OCI-LY7 (cell line): ENCODE measurements around the gene WRAP73. TPM values are rescaled to one million over a fixed set of nuclear protein-coding genes. Genes with fewer than 3 reads are reported as not detected.
A peak's percentile ranks its signal among the peaks of the same experiment; 100 is the strongest.

Source experiments
- BruUV-seq: library from RNA; stranded (reverse); fragments of 400-500 nt; replicated peaks from 2 replicates; lab custom pipeline; 2021; lab: Mats Ljungman, UMichigan
- CTCF ChIA-PET: fragments of 300-600 bp; sonication (Branson Sonifier 250); formaldehyde crosslinking; loops from one replicate; lab custom pipeline; 2022; ENCODE audit warnings: antibody characterized with exemption; ENCODE audit not compliant: unreplicated experiment; lab: Charles Lee
- POLR2A ChIA-PET: fragments of 300-600 bp; sonication (Branson Sonifier 250); formaldehyde crosslinking; loops from one replicate; lab custom pipeline; 2022; ENCODE audit warnings: antibody characterized with exemption; lab: Charles Lee
- DNase-seq: peaks from one replicate; pipeline ENCODE4 v3.0.0-alpha.2; 2015; ENCODE audit warnings: low spot score
- H2AFZ ChIP-seq: fragments of 200-600 bp; sonication (generic), shearing (Covaris generic); 2 replicates; pipeline ENCODE4 v1.6.1; 2014; ENCODE audit warnings: mild to moderate bottlenecking, antibody characterized with exemption, low read length, moderate library complexity
- H3K27ac ChIP-seq: fragments of 200-600 bp; sonication (generic); 2 replicates; pipeline ENCODE4 v1.5.1; 2014; ENCODE audit warnings: mixed run types, low read depth, mild to moderate bottlenecking, moderate library complexity, low read length, inconsistent platforms; ENCODE audit not compliant: poor library complexity, severe bottlenecking
- H3K36me3 ChIP-seq: fragments of 200-600 bp; sonication (generic); 2 replicates; pipeline ENCODE4 v1.6.1; 2014; ENCODE audit warnings: mild to moderate bottlenecking, antibody characterized with exemption, low read length, moderate library complexity, mixed read lengths; ENCODE audit not compliant: insufficient read depth
- H3K4me1 ChIP-seq: fragments of 200-600 bp; sonication (generic); 2 replicates; pipeline ENCODE4 v1.5.1; 2014; ENCODE audit warnings: mild to moderate bottlenecking, low read length; ENCODE audit not compliant: insufficient read depth, poor library complexity, severe bottlenecking
- H3K4me2 ChIP-seq: fragments of 200-600 bp; sonication (generic); 2 replicates; pipeline ENCODE4 v1.6.1; 2014; ENCODE audit warnings: mild to moderate bottlenecking, low read length
- H3K4me3 ChIP-seq: fragments of 200-600 bp; sonication (generic); 2 replicates; pipeline ENCODE4 v1.5.1; 2014; ENCODE audit warnings: mild to moderate bottlenecking, low read depth, low read length; ENCODE audit not compliant: poor library complexity, severe bottlenecking
- H3K79me2 ChIP-seq: fragments of 200-600 bp; sonication (generic); 2 replicates; pipeline ENCODE4 v1.6.1; 2016; ENCODE audit warnings: low read depth, mild to moderate bottlenecking, low read length, moderate library complexity, mixed read lengths; ENCODE audit not compliant: insufficient read depth
- H3K9me2 ChIP-seq: fragments of 200-600 bp; sonication (generic); 2 replicates; pipeline ENCODE4 v1.6.1; 2016; ENCODE audit warnings: mild to moderate bottlenecking, low read length, mixed read lengths; ENCODE audit not compliant: insufficient read depth
- H3K9me3 ChIP-seq: fragments of 200-600 bp; sonication (generic); 2 replicates; pipeline ENCODE4 v1.6.1; 2014; ENCODE audit warnings: mild to moderate bottlenecking, mixed run types, low read length, mixed read lengths
- H4K20me1 ChIP-seq: fragments of 200-600 bp; sonication (generic); 2 replicates; pipeline ENCODE4 v1.6.1; 2014; ENCODE audit warnings: mild to moderate bottlenecking, antibody characterized with exemption, low read length, moderate library complexity, mixed read lengths; ENCODE audit not compliant: insufficient read depth
- CTCF ChIP-seq: fragments of 200-600 bp; sonication (generic); conservative IDR thresholded peaks from 2 replicates; pipeline ENCODE4 v1.5.1; 2014; ENCODE audit warnings: mild to moderate bottlenecking, antibody characterized with exemption, low read length, moderate library complexity, mixed read lengths
- EZH2phosphoT487 ChIP-seq: fragments of 200-600 bp; sonication (generic); IDR thresholded peaks from 2 replicates; pipeline ENCODE4 v1.6.1; 2018; ENCODE audit warnings: low read depth, borderline replicate concordance, mild to moderate bottlenecking, mixed run types, antibody characterized with exemption, low read length, moderate library complexity, mixed read lengths
- intact Hi-C: fragments of 100-400 bp; cut with micrococcal nuclease; formaldehyde crosslinking; loops from one replicate; pipeline ENCODE4 v1.10.0; 2022; ENCODE audit not compliant: unreplicated experiment
- total RNA-seq, 2 experiments: library from RNA; depleted of rRNA in 1 of 2; stranded (reverse); fragments of >200 nt in 1 of 2; shearing (Covaris generic) in 1 of 2; gene quantifications; 2 replicates each; pipeline ENCODE4 v1.2.3, GENCODE V29; 2014 to 2022

Gene WRAP73
- total RNA-seq, 2 experiments from 2014 or later: 34.7 to 40.0 TPM

- no peak overlapping the region for H3K4me3 ChIP-seq
- H3K4me1 ChIP-seq: no peaks in the 10 kb centered on the region
- no peak for DNase-seq
- TF ChIP-seq CTCF: no peak
- TF ChIP-seq EZH2phosphoT487: no peak
- no peak overlapping the region for H3K4me2 ChIP-seq
- H2AFZ ChIP-seq: no peak overlapping the region
- no peaks in the 10 kb centered on the region for H3K79me2 ChIP-seq
- intact Hi-C loops: no loop called here
- no peaks in the 10 kb centered on the region for H4K20me1 ChIP-seq
- H3K9me3 ChIP-seq: no peaks in the 10 kb centered on the region
- H3K27ac ChIP-seq: no peak overlapping the region
- no peaks in the 10 kb centered on the region for H3K9me2 ChIP-seq
- ChIA-PET CTCF (no interaction called here), POLR2A (no interaction called here)
- no peaks in the 10 kb centered on the region for H3K36me3 ChIP-seq
- BruUV-seq: no TSS peak
Observed at GRCh38 chr1:3696689-3697088, 46.8 kb upstream of the WRAP73 start.

- H3K9me2 ChIP-seq: no peaks in the 10 kb centered on the region
- TF ChIP-seq CTCF: peak; percentile 79
- no peak for TF ChIP-seq EZH2phosphoT487
- ChIA-PET POLR2A (interaction anchor here (0.6 kb wide), 1 partner anchor 24 kb away, joined by 3 read pairs; no protein-coding TSS in a partner anchor), CTCF (no interaction called here)
- intact Hi-C loops: loop anchor here (2.0 kb wide), 1 partner anchor 29 kb away; no protein-coding TSS in a partner anchor
- H4K20me1 ChIP-seq: no peaks in the 10 kb centered on the region
- H3K36me3 ChIP-seq: no peaks in the 10 kb centered on the region
- H3K9me3 ChIP-seq: no peaks in the 10 kb centered on the region
- H3K4me2 ChIP-seq: no peak overlapping the region
- no peak overlapping the region for H3K27ac ChIP-seq
- H3K4me1 ChIP-seq: no peaks in the 10 kb centered on the region
- no peak overlapping the region for H3K4me3 ChIP-seq
- DNase-seq: peak; percentile 30
- BruUV-seq: no TSS peak
- no peaks in the 10 kb centered on the region for H3K79me2 ChIP-seq
- no peak overlapping the region for H2AFZ ChIP-seq
Observed at GRCh38 chr1:3695326-3696217, 45.7 kb upstream of the WRAP73 start.

- intact Hi-C loops: no loop called here
- Histone ChIP-seq H4K20me1 (no peaks in the 10 kb centered on the region), H3K27ac (no peak overlapping the region), H3K4me2 (no peak overlapping the region), H3K4me3 (no peak overlapping the region), H3K36me3 (no peaks in the 10 kb centered on the region), H3K79me2 (no peaks in the 10 kb centered on the region), H2AFZ (no peak overlapping the region), H3K9me3 (no peaks in the 10 kb centered on the region), H3K9me2 (no peaks in the 10 kb centered on the region), H3K4me1 (no peaks in the 10 kb centered on the region)
- DNase-seq: no peak
- BruUV-seq: no TSS peak
- ChIA-PET POLR2A (no interaction called here), CTCF (no interaction called here)
- TF ChIP-seq EZH2phosphoT487 (no peak), CTCF (no peak)
Observed at GRCh38 chr1:3693321-3693720, 43.4 kb upstream of the WRAP73 start.
